ENCODE results near the gene MSH6.

- no peak for TF ChIP-seq EZH2 (optimal IDR thresholded peaks at IDR 0.05; ENCODE audit: low read depth, low read length)
- TF ChIP-seq, protein P1, sequence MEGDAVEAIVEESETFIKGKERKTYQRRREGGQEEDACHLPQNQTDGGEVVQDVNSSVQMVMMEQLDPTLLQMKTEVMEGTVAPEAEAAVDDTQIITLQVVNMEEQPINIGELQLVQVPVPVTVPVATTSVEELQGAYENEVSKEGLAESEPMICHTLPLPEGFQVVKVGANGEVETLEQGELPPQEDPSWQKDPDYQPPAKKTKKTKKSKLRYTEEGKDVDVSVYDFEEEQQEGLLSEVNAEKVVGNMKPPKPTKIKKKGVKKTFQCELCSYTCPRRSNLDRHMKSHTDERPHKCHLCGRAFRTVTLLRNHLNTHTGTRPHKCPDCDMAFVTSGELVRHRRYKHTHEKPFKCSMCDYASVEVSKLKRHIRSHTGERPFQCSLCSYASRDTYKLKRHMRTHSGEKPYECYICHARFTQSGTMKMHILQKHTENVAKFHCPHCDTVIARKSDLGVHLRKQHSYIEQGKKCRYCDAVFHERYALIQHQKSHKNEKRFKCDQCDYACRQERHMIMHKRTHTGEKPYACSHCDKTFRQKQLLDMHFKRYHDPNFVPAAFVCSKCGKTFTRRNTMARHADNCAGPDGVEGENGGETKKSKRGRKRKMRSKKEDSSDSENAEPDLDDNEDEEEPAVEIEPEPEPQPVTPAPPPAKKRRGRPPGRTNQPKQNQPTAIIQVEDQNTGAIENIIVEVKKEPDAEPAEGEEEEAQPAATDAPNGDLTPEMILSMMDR (IDR thresholded peaks at IDR 0.05; ENCODE audit: low read length) = no peak
- no peak for TF ChIP-seq EZH2phosphoT487 (IDR thresholded peaks at IDR 0.05; ENCODE audit: low read length)
Measured at GRCh38 chr2:47799031-47799609, 16.2 kb downstream of the MSH6 start.
